ENCODE measurements around the gene CHD9NB.
"Not testable (repeated sequence)": the region's sequence is repeated elsewhere in the genome, so short reads cannot be mapped to it uniquely, and the experiment has no call there.

CHD9NB gene

GRCh38 chr16:53057658-53058057 is 5.0 kb upstream of the CHD9NB start:
- H3K4me3 ChIP-seq (ENCODE audit: low read length), result no peak overlapping the region
- no peak for DNase-seq (ENCODE audit: low read depth)
- TF ChIP-seq CTCF (conservative IDR thresholded peaks at IDR 0.05; ENCODE audit: low read length), result no peak

GRCh38 chr16:53056392-53056881 is 3.7 kb upstream of the CHD9NB start:
- DNase-seq (ENCODE audit: low read depth), result peak; percentile 33
- peak overlapping the region; percentile 80 for H3K4me3 ChIP-seq (ENCODE audit: low read length)
- no peak for TF ChIP-seq CTCF (conservative IDR thresholded peaks at IDR 0.05; ENCODE audit: low read length)

- peak overlapping the region; percentile 80 for H3K4me3 ChIP-seq (ENCODE audit: low read length)
- DNase-seq (ENCODE audit: low read depth), result peak; percentile 62
- TF ChIP-seq CTCF (conservative IDR thresholded peaks at IDR 0.05; ENCODE audit: low read length), result no peak
These were observed 3.1 kb upstream of the CHD9NB start for GRCh38 chr16:53055541-53056391.

GRCh38 chr16:53054670-53055485 is 2.2 kb upstream of the CHD9NB start, which contains the start of gene CHD9:
Gene CHD9, plus strand, starts transcription at chr16:53054991. Its CDS starts 101,099 bp downstream, at chr16:53156090.
- peak; percentile 81 for DNase-seq (ENCODE audit: low read depth)
- peak within 1 kb of the TSS; percentile 80 for H3K4me3 ChIP-seq (ENCODE audit: low read length)
- peak; percentile 74 for TF ChIP-seq CTCF (conservative IDR thresholded peaks at IDR 0.05; ENCODE audit: low read length)

- no peak for DNase-seq (ENCODE audit: low read depth)
- no peak for TF ChIP-seq CTCF (conservative IDR thresholded peaks at IDR 0.05; ENCODE audit: low read length)
- peak overlapping the region; percentile 80 for H3K4me3 ChIP-seq (ENCODE audit: low read length)
These were observed 1.4 kb upstream of the CHD9NB start for GRCh38 chr16:53053967-53054669.

GRCh38 chr16:53051255-53051654 is 1.4 kb downstream of the CHD9NB start:
- not testable (repeated sequence) for DNase-seq (ENCODE audit: low read depth); H3K4me3 ChIP-seq (ENCODE audit: low read length)

All from AG10803 (cell line).